ENCODE measurements around the gene LOXL1.

Gene LOXL1

DNA sequence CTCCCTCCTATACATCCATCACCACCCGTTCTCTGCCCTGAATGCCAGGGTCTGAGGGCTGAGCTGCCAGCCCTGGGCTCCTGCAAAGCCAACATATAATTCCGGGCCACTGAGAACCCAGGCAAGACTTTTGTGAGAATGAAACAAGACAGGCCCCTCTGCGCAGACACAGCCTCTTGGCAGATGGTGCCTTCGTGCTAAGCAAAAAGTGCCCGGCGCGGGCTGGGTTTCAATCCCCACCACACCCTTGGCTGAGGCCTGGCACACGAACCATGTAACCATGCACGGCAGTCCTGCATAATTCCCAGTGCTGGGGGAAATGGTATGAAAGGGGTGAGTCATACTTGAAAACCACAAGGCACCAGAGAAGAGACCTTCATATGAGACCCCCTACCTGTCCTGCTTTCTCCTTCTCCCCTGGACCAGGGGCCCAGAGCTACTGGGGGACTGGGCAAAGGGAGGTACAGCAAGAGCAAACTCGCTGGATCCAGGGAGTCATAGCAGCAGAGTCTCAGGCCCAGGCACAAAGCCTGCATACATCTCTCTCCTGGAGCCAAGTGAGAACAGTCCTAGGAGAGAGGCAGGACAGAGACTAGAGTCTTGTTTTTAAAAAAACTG lies 26.1 kb upstream of the LOXL1 start:
- no peak for DNase-seq

DNA sequence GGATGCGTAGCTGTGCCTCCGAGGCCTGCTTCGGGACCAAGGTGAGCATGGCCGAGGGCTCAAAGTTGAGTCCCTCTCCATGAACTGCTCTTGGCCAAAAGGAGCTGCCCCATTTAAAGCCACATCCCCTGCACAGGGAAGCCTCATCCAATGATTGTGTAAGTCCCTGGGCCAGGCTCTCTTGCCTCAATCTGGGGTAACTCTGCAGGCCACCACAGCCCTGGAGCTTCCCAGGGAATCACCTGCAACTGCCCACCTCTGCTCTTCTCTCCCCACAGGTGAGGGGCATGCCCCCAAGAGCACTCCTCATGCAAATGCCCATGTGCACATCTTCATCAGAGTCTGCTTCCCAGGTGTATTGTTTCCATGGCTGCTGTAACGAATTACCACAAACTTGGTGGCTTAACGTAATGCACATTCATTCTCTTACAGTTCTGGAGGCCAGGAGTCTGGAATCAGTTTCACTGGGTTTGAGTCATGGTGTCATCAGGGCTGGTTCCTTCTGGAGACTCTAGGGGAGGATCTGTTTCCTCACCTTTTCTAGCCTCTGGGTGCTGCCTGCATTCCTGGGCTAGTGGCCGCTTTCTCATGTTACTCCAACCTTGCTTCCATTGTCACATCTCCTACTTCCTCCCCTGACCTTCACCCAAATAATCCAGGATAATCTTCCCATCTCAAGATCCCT lies 25.0 kb upstream of the LOXL1 start:
- no peak for DNase-seq

DNA sequence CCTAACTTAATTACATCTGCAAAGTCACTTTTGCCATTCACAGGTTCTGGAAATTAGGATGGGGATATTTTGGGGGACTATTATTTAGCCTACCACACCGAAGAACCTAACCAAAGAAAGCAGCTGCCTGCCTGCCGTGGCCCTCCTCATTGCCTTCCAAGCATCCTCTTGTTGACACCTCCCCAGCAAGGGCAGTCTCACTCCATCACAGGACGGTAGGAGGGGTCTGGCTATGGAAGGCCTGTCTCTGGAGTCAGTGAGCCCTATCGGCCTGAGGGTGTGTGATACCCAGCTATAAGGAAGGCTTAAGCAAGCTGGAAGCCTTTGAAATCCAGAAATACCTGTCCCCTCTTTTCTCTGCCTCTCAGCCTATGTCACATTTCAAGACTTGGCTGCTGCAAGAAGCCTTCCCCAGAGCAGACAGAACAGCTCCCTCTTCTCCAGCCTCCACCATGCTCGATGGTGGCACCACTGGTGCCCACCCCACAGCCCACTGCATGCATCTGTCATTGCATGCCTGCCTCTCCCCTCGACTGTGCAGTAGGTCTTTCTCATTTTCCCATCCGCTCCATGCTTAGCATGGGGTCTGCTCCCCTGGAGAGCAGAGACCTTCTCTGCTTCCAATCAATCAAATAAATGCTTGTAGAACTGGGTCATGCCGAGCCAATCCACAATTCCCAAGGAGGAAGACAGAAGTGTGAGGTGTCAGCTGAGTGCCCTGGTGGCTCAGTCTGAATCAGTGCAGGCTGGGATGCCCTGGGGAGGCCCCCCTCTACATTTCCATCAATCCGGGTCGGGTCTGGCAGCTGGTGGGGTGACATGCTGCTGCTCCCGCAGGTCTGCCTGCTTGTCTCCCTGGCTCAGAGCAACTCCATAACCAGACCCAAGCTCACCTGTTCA lies 23.9 kb upstream of the LOXL1 start:
- DNase-seq: no peak

DNA sequence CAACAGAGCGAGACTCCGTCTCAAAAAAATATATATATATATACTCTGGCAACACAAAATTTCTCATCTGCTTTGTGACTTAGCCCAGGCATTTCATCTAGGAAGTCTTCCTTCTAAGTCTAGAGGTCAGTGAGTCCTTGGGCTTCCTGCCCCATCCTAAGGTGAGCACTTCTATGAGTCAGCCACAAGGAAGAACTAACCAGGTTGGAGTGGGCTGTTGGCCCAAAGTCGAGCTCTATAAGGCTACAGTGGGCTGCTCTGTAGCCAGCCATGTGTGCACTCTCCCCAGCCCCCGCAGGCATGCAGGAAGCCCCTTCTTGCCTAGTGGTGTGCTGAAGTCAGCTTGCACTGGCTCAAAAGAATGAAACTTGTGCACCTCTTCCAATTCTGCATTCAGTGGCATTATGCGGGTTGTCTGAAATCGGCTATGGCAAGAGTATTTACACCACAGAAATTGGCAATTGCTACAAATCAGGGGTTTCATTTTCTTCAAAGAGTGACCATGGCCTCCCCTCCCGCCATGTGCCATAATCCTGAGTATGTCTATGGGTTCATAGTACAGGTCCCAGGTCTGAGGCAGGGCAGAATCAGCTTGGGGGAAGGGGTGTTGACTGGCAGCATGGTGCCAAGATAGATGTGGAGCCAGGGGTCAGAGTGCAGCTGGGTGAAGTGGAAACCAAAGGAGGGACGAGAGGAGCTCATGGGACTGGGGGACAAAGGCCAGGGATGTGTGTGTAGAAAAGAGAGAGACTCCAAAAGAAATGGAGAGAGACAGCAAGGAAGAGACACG lies 22.0 kb upstream of the LOXL1 start:
- DNase-seq: no peak

DNA sequence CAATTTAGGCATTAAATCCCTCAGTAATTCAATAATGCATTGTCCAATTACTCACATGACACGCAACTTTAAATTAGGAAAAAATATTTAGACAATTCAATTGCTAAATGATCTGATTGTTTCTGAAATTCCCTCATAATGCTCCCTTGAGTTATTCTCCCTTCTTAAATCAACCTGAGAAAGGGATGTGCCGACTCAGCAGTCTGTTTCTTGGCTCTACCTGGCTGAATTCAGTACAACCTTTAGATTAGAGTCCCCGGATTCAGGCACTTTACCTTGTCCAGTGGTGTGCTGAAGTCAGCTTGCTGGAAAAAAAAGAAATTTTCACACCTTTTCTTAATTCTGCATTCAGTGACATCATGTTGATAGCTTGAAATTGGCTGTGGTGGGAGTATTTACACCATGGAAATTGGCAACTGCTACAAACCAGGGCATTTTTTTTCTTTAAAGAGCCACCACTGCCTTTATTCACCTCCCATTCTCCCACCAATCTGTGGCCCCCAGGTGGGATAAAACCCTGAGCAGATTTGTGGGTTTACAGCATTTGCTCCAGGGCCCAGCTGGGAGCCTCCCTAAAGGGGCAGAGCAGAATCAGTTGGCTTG lies 20.9 kb upstream of the LOXL1 start:
- no peak for DNase-seq

DNA sequence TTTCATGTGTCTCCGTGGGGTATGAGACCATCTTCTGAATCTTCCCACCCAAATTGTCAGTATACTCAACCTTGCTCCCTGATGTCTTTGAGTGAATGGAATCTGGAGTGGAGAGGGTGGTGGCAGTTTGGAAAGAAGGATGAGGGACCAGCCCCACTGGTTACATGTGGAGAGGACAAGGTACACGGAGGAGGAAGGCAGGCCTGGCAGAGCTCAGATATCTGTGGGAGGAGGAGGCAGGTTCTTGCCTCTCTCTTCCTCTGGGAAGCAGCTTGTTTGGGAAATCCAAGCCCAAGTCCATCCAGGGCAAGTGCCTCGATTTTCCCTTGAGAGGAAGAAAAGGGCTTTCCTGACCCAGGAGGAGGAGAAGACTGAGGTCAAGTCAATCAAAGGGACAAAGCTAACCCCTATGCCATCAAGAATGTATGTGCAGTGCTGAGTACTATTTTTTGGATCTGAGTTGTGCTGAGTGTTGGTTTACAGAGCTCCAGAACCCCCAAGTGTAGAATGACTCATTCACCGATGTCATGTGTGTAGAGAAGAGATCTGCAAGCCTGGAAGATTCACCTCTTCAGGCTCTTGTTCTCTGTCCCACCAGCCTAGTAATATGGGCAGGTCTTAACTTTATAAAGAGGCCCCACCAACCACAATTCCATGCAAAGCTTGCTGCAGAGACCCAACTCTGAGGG lies 19.8 kb upstream of the LOXL1 start:
- no peak for DNase-seq

DNA sequence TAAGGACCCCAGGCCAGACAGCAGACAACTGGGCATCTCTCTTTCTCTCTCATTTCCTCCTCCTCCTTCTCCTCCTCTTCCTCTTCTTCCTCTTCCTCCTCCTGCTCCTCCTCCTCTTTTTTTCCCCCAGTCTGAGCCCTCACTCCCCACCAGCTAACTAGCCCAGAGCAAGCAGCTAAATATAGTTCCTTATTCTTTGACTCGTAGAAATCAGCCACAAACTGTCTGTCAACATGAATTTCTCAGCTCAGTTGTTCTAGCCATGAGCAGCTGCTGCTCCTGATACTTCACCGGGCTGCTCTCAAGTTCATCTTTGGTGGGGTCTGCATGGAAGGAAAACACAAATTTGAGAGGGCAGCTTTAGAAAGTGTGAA lies 19.2 kb upstream of the LOXL1 start:
- no peak for DNase-seq

DNA sequence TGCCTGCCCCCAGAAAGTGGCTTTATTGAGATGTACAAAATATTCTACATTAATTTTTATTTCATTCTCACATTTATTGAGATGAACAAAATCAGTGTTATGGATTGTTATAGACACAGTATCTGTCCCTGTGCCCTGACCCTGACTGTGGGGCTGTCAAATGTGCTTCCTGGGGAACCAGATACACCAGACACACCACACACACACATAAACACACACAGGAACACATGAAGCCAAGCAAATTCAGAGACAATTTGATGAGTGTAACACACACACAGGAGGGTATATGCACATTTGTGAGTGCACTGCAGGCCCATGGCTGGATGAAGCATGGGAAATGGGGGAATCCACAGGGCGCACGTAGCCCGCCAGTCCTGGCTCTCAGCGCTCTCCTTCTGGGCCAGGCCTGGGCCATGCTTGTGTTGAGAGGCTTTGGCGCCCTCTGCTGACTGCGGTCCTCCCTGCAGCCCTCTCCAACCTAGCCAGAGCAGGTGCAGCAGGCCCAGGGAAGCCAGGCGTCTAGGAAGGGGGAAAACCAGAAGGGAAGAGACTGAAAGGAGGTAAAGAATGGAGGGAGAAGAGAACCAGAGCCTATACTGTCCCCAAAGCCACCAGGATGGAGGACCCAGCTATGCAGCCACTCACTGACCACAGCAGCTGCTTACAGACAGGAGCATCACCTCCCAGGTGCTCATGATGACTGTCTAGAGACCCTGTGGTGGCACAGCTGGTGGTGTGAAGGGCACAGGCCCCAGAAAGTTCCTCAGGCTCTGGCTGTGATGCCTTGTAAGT lies 18.0 kb upstream of the LOXL1 start:
- peak; percentile 91 for DNase-seq

DNA sequence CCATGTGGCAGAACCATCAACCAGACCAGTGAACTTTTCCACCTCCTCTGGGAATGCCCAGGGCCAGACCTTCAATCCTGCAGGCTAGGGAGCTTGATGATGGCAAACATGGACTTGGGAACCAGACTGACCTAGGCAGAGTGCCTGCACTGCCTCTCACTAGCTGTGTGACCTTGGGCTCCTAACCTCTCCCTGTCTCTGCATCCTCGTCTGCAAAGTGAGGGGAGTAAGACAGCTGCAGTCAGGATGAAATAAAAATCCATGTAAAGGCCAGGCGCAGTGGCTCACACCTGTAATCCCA lies 17.5 kb upstream of the LOXL1 start:
- no peak for DNase-seq

DNA sequence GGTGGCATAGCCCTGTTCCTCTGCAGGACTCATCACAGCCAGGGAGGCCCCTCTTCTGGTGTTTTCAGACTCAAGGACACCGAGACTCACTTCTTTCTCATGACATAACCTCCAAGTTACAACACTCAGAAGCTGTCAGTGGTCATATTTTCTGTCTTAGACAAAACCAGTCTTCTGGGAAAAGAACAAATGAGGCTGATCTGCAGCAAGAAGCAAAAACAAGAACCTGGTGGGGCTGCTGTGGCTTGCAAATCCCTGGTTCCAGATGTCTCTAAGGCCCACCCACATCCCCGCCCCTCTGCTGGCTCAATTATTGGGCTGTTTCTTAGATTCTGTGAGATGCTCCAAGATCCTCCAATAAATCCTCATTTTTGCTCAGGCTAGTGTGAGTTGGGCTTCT lies 16.6 kb upstream of the LOXL1 start:
- DNase-seq: no peak

DNA sequence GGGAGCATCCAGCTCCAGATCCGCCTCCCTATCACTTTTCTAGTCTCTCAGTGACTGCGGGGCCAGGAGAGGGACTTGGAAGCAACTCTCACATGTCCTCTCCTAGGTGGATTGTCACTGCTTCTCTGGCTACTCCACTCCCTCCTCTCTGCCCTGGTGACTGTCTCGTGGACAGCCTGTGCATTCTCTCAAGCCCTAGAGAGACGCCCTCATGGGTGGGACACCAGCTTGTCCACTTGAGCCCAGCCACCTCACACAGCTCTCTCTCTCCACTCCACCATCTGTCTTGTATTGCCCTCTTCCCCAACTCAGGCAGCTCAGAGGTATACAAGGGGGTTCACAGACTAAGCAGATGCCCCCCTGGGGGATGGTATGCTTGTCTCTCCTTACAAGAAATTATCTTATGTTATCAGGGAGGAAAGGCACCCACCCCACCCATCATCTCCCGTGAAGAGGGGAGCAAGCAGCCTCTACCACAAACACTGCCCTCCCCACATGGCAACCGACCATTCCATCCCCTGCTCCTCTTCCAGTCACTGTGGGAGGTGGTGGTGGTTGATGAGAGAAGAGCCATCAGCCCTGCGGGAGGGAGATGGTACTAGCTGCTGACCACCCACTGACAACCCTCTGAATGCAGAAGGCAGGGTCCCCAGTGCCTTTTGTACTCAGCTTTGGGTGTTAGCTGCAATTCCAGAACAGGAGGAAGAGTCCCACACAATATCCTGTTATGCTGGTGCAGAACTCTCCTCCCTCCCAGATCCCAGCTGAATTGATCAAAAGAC lies 15.5 kb upstream of the LOXL1 start:
- DNase-seq: no peak

DNA sequence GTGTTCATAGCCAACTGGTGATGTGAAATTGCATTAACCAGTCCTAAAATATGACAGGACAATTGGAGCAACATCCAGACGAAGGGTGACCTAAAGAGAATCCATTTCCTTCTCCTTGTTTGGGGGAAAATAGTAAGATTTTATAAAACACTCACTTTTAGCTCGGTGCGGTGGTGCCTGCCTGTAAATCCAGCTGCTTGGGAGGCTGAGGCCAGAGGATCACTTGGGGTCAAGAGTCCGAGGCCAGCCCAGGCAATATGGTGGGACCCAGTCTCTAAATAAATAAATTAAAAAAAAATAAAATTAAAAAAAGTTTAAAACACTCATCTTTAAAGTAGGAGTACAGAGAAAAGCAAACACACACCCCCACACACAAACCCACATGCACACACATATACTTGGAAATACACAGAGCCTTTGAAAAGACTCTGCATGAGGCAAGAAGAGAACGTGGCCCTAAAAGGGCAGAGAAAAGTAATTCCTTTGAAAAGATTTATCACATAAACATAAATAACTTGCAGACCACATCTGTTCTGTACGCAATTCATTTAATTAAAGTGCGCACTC lies 14.1 kb upstream of the LOXL1 start:
- no peak for DNase-seq

DNA sequence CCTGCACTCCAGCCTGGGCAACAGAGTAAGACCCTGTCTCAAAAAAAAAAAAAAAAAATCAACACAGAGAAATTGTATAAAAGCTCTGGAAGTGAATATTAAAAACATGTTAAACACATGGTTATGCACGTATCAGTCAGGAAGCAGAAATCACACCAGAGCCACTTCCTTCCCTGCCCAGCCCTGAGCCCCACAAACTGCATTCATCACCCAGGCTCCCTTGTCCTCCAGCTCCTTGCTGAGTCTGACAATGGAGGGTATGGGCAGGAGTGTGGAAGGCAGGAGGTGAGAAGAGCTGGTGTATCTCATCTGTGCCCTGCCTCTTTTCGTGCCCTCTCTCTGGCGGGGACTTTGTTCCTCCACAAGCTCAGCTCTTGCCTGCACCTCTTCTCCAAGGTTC lies 12.1 kb upstream of the LOXL1 start:
- no peak for DNase-seq

DNA sequence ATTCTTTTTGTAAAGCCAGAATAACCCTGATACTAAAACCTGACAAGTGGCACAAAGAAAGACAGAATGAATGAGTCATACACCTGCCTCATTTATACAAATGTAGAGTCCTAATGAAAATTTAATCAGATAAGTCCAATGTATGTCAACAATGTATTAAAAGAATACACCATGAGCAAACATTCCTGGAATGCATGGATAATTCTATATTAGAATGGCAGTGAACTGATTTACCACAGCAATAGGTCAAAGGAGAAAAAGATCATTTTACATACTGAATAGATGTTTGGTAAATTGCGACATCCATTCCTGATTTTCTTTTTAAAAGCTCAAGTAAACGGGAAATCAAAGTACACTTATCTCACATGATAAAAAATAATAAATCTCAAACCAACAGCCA lies 11.2 kb upstream of the LOXL1 start:
- no peak for DNase-seq

DNA sequence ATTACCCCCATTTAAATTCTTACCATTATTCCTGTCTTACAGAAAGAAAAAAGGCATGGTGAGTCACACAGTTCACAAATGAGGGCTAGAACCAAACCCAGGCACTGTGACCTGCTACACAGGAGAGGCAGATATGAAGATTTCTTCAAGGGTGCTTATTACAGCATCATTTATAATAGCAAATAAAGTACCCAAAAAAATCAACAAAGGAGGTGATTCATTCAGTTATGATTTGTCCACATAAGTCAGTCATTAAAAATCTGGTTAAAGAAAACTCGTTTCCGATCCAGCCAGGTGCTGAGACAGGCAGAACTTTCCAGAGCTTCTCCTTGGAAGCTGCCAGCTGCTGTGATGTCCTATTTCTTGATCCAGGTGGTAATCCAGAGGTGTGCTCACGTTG lies 7.5 kb upstream of the LOXL1 start:
- no peak for DNase-seq

DNA sequence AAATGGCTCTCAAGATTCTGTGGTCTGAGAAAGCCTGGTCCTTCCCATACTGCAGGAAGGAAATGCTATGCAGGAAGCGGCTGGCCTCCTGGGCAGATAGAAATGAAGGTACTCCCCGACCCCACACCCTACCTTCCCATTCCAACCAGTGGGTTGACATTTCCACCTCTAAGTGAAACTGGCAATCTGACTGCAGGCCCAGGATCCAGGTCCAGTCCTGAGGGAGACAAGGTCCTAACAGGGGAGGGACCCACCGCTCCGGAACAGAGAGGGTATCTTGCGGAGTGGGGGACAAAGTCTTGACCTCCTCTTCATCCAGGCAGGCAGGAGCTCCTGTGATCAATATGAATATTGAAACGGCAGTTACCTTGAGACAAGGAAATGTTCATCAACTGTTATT lies 6.6 kb upstream of the LOXL1 start:
- DNase-seq: no peak

DNA sequence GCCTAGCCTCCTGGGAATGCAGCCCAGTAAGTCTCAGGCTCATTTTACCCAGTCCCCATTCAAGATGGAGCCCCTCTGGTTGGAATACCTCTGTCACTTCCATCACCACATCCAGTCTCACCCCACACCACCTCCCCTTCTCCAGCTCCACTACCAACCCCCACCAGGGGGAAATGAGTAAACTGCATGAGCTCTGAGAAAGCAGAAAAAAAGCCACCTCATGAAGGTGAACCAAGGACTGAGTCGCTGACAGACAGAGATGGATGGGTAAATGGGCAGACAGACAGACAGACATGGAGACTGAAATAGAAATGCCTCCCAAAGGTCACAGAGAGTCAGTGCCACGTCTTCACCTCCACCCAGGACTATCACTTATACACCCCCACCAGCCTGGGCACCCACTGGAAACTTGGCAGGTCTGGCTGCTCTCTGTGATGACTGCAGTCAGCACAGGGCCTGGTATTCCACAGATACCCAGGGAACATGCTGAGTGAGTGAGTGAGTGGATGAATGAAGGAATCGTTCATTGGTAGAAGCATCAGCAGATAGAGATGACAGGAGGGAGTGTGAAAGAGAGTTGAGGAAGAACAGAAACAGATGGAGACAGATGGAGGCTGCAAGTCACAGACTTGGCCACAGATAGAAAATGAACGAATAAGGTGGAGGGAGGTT lies 4.9 kb upstream of the LOXL1 start:
- DNase-seq: no peak

DNA sequence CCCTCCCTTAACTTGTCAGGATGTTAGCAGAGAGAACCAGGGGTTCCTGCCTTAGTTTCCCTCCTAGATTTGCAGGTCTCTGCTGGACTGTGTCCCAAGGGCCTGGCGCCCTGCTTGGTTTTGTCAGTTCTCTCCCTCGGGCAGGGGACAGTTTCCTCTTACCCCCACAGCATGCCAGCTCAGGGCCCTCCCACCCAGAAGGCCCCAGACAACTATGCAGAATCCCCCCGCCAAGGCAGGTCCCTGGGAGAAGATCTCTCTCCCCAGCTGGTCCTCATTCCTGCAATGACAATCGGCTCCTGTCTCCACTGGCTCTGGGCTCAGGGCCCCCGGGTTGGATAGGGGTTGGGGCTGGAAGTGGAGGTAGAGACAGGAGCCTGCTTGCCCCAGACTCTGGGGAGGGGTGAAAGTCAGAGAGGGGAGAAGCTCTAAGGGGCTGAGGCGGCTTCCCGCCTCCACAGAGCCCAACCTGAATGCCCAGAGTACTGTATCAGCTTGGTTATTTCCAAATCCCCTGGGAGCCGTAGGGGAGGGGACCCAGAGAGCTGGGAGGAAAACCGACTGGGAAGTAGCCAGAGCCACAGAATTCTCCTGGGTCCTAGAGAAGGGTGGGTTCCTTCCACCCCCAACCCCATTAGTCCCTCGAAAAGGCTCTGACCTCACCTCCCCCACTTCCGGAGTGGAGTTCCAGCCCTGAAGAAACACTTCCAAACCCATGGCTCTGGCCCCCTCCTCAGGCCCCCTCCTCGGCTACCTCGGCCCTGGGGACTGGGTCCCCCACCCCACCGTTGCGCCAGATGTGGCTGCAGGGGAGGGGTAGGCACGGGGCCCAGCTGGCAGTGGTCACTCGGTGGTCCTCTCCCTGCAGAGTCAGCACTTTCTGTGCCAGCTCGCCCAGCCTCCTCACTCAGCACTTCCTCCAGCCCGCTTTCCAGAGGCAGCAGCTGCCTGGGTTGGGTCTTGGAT lies 3.8 kb upstream of the LOXL1 start:
- no peak for DNase-seq

DNA sequence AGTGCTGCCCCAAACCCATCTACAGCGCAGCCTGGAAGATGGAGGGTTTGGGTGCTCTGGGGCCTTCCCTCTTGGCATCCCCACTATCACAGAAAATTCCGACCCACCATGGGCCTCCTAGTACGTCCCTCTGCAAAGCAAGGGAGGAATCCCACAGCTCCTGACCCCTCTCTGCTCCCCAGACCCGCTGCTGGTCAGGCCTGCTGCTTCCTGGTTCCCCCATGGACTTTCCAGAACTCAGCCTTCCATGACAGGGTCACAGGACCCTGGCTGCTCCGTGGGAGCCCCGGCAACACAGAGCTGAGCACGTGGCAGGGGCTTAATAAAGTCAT lies 3.1 kb upstream of the LOXL1 start:
- no peak for DNase-seq

All from stimulated activated CD8-positive, alpha-beta memory T cell treated with anti-CD3 and anti-CD28 coated beads, Interleukin-4, amount 100 ng/mL, for 48 hours (primary cell).